NB4 (cell line): ENCODE measurements around the gene NSMCE1.

Experiments
- POLR2A ChIP-seq: IDR thresholded peaks from 2 replicates; pipeline ENCODE4 v1.6.1; 2011; ENCODE audit warnings: mild to moderate bottlenecking; ENCODE audit not compliant: insufficient read length; ENCODE audit errors: extremely low read depth
- TF ChIP-seq, protein P1 (sequence below): IDR thresholded peaks from one replicate; pipeline ENCODE4 v1.5.1; 2012; ENCODE audit warnings: low read depth, low read length
- TF ChIP-seq, protein P2 (sequence below): IDR thresholded peaks from 2 replicates; pipeline ENCODE4 v1.6.1; 2011; ENCODE audit warnings: low read depth, low read length

DNA sequence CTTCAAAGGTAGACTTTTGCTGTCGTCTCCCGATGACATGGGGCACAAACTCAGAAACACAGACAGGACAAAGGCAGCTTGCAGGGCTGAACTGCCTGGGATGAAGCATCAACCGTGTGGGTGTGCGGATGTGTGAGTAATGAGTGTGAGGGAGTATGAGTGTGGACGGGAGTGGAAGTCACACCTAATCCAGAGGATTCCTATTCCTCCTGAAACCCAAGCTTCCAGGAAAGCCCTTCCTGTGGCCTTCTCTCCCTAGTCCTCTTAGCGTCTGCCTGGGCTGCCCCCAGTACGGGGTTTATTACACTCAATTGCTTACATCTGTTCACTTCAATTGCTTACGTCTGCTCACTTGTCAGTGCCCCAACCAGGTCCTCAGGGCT lies 42.9 kb upstream of the NSMCE1 start:
- no peak for TF ChIP-seq POLR2A
- TF ChIP-seq, protein P1, sequence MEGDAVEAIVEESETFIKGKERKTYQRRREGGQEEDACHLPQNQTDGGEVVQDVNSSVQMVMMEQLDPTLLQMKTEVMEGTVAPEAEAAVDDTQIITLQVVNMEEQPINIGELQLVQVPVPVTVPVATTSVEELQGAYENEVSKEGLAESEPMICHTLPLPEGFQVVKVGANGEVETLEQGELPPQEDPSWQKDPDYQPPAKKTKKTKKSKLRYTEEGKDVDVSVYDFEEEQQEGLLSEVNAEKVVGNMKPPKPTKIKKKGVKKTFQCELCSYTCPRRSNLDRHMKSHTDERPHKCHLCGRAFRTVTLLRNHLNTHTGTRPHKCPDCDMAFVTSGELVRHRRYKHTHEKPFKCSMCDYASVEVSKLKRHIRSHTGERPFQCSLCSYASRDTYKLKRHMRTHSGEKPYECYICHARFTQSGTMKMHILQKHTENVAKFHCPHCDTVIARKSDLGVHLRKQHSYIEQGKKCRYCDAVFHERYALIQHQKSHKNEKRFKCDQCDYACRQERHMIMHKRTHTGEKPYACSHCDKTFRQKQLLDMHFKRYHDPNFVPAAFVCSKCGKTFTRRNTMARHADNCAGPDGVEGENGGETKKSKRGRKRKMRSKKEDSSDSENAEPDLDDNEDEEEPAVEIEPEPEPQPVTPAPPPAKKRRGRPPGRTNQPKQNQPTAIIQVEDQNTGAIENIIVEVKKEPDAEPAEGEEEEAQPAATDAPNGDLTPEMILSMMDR, result no peak
- TF ChIP-seq, protein P2, sequence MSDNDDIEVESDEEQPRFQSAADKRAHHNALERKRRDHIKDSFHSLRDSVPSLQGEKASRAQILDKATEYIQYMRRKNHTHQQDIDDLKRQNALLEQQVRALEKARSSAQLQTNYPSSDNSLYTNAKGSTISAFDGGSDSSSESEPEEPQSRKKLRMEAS, result no peak
